SK-N-SH treated with all-trans-retinoic acid at 6 μM for 48 hours (cell line): Measurements from ENCODE around the gene GFM1.

Experiments used
- ATAC-seq: fragments of 200-7000 bp; cut with Tn5 transposase; 3 replicates; pipeline ENCODE4 v1.9.1; 2020; ENCODE audit warnings: mild to moderate bottlenecking, moderate library complexity
- ARNTL ChIP-seq: fragments of 450-650 bp; formaldehyde crosslinking; IDR thresholded peaks from 2 replicates; pipeline ENCODE4 v1.5.0; 2020; ENCODE audit warnings: low read depth, mild to moderate bottlenecking, moderate library complexity, borderline replicate concordance
- BACH2 ChIP-seq: fragments of 250-450 bp; sonication (Bioruptor Pico); IDR thresholded peaks from 2 replicates; pipeline ENCODE4 v1.9.0; 2021; ENCODE audit warnings: mild to moderate bottlenecking, borderline replicate concordance
- CSDC2 ChIP-seq: fragments of 250-450 bp; sonication (Bioruptor Pico); IDR thresholded peaks from 2 replicates; pipeline ENCODE4 v1.5.0; 2020; ENCODE audit warnings: mild to moderate bottlenecking, moderate library complexity
- GLIS3 ChIP-seq: fragments of 250-450 bp; sonication (Bioruptor Pico); IDR thresholded peaks from 2 replicates; pipeline ENCODE4 v1.5.0; 2020; ENCODE audit warnings: mild to moderate bottlenecking, moderate library complexity
- ISL1 ChIP-seq: fragments of 250-450 bp; sonication (Bioruptor Pico); IDR thresholded peaks from 2 replicates; pipeline ENCODE4 v2.1.2; 2022; ENCODE audit warnings: mild to moderate bottlenecking, moderate library complexity
- OSR1 ChIP-seq: fragments of 250-450 bp; sonication (Bioruptor Pico); IDR thresholded peaks from 2 replicates; pipeline ENCODE4 v1.8.0; 2022; ENCODE audit warnings: moderate library complexity, mild to moderate bottlenecking, inconsistent platforms
- PPARA ChIP-seq: fragments of 250-450 bp; sonication (Bioruptor Pico); IDR thresholded peaks from 2 replicates; pipeline ENCODE4 v1.5.0; 2020; ENCODE audit warnings: mild to moderate bottlenecking, borderline replicate concordance
- RARB ChIP-seq: fragments of 250-450 bp; sonication (Bioruptor Pico); IDR thresholded peaks from 2 replicates; pipeline ENCODE4 v1.8.0; 2021; ENCODE audit warnings: mild to moderate bottlenecking, moderate library complexity
- SNAI2 ChIP-seq: fragments of 250-450 bp; sonication (Bioruptor Pico); IDR thresholded peaks from 2 replicates; pipeline ENCODE4 v1.5.0; 2020; ENCODE audit warnings: mild to moderate bottlenecking, moderate library complexity
- TCF4 ChIP-seq: fragments of 250-450 bp; sonication (Bioruptor Pico); IDR thresholded peaks from 2 replicates; pipeline ENCODE4 v1.8.0; 2021; ENCODE audit warnings: mild to moderate bottlenecking, moderate library complexity, borderline replicate concordance
- ZC3H10 ChIP-seq: fragments of 250-450 bp; sonication (Bioruptor Pico); IDR thresholded peaks from 2 replicates; pipeline ENCODE4 v1.5.1; 2021; ENCODE audit warnings: mild to moderate bottlenecking, moderate library complexity
- ZFP3 ChIP-seq: fragments of 250-450 bp; sonication (Bioruptor Pico); IDR thresholded peaks from 2 replicates; pipeline ENCODE4 v1.5.0; 2020; ENCODE audit warnings: mild to moderate bottlenecking, moderate library complexity
- ZFP30 ChIP-seq: fragments of 450-650 bp; formaldehyde crosslinking; IDR thresholded peaks from 2 replicates; pipeline ENCODE4 v1.5.0; 2022; ENCODE audit warnings: mild to moderate bottlenecking, moderate library complexity
- ZNF8 ChIP-seq: fragments of 450-650 bp; formaldehyde crosslinking; IDR thresholded peaks from 2 replicates; pipeline ENCODE4 v1.5.0; 2020; ENCODE audit warnings: mild to moderate bottlenecking, moderate library complexity
- TF ChIP-seq, protein P1 (sequence below): fragments of 250-450 bp; sonication (Bioruptor Pico); IDR thresholded peaks from 2 replicates; pipeline ENCODE4 v1.5.1; 2020; ENCODE audit warnings: low read depth, mild to moderate bottlenecking, moderate library complexity
- TF ChIP-seq, protein P2 (sequence below): fragments of 250-450 bp; sonication (Bioruptor Pico); IDR thresholded peaks from 2 replicates; pipeline ENCODE4 v1.5.0; 2020; ENCODE audit warnings: mild to moderate bottlenecking, moderate library complexity
- TF ChIP-seq, protein P3 (sequence below): fragments of 250-450 bp; sonication (Bioruptor Pico); IDR thresholded peaks from 2 replicates; pipeline ENCODE4 v1.8.0; 2021; ENCODE audit warnings: low read depth, mild to moderate bottlenecking, moderate library complexity, borderline replicate concordance
- TF ChIP-seq, protein P4 (sequence below): fragments of 250-450 bp; sonication (Bioruptor Pico); IDR thresholded peaks from 2 replicates; pipeline ENCODE4 v1.5.1; 2021; ENCODE audit warnings: mild to moderate bottlenecking, moderate library complexity
- TF ChIP-seq, protein P5 (sequence below): fragments of 250-450 bp; sonication (Bioruptor Pico); IDR thresholded peaks from 2 replicates; pipeline ENCODE4 v1.8.0; 2020; ENCODE audit warnings: mild to moderate bottlenecking, moderate library complexity, borderline replicate concordance

GFM1 gene

DNA sequence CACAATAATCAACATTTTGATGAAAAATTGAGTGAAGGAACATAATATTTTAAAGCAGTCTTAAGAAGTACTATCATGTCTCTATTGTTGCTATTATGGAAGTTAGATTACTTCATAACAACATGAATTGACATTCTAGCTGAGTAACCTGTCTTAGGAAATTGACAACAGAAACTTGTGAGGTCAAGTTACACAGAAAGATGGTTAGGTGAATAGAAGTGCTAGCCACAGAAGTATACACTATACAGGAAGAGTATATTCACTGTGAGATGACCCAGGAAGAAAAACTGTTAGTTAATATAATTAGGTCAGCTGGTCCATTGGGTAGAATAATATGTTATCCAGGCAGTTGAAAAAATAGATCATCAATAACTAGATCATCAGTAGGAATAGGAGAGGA is 42.1 kb upstream of the GFM1 start:
- TF ChIP-seq TCF4 (CRISPR knock-in tag) (no peak), ZFP3 (CRISPR knock-in tag) (no peak)
- no peak for ATAC-seq

DNA sequence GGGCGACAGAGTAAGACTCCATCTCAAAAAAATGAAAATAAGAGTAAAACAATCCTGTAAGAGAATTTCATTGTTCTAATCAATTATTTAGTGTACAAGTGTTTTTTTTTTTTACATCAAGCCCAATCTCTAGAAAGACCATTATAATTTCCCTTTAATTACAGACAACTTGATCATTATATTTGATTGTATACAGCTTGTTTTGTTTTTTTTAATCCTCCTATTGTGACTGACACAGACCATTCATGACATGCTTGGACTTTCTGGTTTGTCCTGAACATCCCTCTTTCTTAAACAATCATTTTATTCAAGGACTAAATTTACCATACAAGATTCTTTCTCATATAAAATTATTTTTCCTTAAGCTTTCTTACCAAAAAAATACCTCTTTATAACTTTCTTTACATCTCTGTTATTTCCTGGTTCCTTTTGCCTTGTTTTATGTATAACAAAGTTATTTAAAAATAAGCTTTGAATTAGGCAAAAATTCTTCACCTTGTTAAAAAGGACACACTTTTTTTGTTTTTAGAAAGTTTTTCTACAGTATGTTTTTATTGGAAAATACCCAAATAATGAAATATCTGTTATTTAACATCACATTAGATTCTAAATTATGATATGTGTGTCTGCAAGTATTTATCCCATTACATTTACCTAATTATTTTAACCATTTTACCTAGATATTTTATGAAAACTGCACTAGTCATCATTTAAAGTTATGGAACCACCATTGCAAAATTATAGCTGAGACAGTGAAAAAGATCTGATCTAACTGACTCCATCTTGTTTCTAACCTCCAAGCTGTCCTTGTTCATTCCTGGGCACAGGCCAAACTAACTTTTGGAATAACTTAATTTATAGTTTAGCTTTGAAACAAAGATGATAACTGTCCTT is 26.1 kb upstream of the GFM1 start:
- ATAC-seq: no peak
- TF ChIP-seq, protein P1, sequence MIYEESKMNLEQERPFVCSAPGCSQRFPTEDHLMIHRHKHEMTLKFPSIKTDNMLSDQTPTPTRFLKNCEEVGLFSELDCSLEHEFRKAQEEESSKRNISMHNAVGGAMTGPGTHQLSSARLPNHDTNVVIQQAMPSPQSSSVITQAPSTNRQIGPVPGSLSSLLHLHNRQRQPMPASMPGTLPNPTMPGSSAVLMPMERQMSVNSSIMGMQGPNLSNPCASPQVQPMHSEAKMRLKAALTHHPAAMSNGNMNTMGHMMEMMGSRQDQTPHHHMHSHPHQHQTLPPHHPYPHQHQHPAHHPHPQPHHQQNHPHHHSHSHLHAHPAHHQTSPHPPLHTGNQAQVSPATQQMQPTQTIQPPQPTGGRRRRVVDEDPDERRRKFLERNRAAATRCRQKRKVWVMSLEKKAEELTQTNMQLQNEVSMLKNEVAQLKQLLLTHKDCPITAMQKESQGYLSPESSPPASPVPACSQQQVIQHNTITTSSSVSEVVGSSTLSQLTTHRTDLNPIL (CRISPR knock-in tag): no peak
- TF ChIP-seq GLIS3 (CRISPR knock-in tag): no peak
- no peak for TF ChIP-seq RARB (CRISPR knock-in tag)
- no peak for TF ChIP-seq BACH2
- TF ChIP-seq PPARA (CRISPR knock-in tag): no peak
- TF ChIP-seq, protein P2, sequence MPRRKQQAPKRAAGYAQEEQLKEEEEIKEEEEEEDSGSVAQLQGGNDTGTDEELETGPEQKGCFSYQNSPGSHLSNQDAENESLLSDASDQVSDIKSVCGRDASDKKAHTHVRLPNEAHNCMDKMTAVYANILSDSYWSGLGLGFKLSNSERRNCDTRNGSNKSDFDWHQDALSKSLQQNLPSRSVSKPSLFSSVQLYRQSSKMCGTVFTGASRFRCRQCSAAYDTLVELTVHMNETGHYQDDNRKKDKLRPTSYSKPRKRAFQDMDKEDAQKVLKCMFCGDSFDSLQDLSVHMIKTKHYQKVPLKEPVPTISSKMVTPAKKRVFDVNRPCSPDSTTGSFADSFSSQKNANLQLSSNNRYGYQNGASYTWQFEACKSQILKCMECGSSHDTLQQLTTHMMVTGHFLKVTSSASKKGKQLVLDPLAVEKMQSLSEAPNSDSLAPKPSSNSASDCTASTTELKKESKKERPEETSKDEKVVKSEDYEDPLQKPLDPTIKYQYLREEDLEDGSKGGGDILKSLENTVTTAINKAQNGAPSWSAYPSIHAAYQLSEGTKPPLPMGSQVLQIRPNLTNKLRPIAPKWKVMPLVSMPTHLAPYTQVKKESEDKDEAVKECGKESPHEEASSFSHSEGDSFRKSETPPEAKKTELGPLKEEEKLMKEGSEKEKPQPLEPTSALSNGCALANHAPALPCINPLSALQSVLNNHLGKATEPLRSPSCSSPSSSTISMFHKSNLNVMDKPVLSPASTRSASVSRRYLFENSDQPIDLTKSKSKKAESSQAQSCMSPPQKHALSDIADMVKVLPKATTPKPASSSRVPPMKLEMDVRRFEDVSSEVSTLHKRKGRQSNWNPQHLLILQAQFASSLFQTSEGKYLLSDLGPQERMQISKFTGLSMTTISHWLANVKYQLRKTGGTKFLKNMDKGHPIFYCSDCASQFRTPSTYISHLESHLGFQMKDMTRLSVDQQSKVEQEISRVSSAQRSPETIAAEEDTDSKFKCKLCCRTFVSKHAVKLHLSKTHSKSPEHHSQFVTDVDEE (CRISPR knock-in tag): no peak
- TF ChIP-seq ZFP30 (CRISPR knock-in tag): no peak
- TF ChIP-seq ZC3H10 (CRISPR knock-in tag): no peak
- TF ChIP-seq ZNF8 (CRISPR knock-in tag): no peak
- no peak for TF ChIP-seq CSDC2 (CRISPR knock-in tag)
- no peak for TF ChIP-seq SNAI2
- TF ChIP-seq, protein P3, sequence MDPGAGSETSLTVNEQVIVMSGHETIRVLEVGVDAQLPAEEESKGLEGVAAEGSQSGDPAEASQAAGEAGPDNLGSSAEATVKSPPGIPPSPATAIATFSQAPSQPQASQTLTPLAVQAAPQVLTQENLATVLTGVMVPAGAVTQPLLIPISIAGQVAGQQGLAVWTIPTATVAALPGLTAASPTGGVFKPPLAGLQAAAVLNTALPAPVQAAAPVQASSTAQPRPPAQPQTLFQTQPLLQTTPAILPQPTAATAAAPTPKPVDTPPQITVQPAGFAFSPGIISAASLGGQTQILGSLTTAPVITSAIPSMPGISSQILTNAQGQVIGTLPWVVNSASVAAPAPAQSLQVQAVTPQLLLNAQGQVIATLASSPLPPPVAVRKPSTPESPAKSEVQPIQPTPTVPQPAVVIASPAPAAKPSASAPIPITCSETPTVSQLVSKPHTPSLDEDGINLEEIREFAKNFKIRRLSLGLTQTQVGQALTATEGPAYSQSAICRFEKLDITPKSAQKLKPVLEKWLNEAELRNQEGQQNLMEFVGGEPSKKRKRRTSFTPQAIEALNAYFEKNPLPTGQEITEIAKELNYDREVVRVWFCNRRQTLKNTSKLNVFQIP (CRISPR knock-in tag): no peak
- TF ChIP-seq ZFP3 (CRISPR knock-in tag): no peak
- TF ChIP-seq, protein P4, sequence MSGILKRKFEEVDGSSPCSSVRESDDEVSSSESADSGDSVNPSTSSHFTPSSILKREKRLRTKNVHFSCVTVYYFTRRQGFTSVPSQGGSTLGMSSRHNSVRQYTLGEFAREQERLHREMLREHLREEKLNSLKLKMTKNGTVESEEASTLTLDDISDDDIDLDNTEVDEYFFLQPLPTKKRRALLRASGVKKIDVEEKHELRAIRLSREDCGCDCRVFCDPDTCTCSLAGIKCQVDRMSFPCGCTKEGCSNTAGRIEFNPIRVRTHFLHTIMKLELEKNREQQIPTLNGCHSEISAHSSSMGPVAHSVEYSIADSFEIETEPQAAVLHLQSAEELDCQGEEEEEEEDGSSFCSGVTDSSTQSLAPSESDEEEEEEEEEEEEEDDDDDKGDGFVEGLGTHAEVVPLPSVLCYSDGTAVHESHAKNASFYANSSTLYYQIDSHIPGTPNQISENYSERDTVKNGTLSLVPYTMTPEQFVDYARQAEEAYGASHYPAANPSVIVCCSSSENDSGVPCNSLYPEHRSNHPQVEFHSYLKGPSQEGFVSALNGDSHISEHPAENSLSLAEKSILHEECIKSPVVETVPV (CRISPR knock-in tag): no peak

DNA sequence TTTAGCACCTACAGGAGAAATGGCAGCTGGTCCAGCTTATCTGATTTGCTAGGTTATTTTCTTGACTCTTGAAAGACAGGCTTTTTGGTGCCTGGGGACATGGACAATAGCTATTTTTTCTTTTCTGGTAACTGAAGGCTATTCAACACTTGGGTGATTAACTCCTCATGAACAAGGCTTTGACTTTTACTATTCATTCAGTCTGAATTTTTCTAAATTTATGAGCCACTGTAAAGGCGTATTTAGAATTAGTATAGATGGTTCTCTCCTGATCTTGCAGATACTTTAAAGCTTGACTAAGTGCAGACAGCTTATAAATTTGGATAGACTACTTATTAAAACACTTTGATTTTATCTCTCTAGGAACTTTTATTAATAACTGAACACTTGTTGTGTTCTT is 18.4 kb upstream of the GFM1 start:
- ATAC-seq: no peak
- TF ChIP-seq ZFP3 (CRISPR knock-in tag) (no peak), RARB (CRISPR knock-in tag) (no peak), SNAI2 (no peak), ARNTL (CRISPR knock-in tag) (no peak), ISL1 (CRISPR knock-in tag) (no peak), ZNF8 (CRISPR knock-in tag) (no peak), BACH2 (no peak), OSR1 (CRISPR knock-in tag) (no peak)
- TF ChIP-seq, protein P5, sequence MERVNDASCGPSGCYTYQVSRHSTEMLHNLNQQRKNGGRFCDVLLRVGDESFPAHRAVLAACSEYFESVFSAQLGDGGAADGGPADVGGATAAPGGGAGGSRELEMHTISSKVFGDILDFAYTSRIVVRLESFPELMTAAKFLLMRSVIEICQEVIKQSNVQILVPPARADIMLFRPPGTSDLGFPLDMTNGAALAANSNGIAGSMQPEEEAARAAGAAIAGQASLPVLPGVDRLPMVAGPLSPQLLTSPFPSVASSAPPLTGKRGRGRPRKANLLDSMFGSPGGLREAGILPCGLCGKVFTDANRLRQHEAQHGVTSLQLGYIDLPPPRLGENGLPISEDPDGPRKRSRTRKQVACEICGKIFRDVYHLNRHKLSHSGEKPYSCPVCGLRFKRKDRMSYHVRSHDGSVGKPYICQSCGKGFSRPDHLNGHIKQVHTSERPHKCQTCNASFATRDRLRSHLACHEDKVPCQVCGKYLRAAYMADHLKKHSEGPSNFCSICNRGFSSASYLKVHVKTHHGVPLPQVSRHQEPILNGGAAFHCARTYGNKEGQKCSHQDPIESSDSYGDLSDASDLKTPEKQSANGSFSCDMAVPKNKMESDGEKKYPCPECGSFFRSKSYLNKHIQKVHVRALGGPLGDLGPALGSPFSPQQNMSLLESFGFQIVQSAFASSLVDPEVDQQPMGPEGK (CRISPR knock-in tag): no peak
- TF ChIP-seq, protein P2 (CRISPR knock-in tag): no peak
- TF ChIP-seq, protein P1 (CRISPR knock-in tag): no peak
